ENCODE measurements around the gene GAPDHS.

GAPDHS gene

DNA sequence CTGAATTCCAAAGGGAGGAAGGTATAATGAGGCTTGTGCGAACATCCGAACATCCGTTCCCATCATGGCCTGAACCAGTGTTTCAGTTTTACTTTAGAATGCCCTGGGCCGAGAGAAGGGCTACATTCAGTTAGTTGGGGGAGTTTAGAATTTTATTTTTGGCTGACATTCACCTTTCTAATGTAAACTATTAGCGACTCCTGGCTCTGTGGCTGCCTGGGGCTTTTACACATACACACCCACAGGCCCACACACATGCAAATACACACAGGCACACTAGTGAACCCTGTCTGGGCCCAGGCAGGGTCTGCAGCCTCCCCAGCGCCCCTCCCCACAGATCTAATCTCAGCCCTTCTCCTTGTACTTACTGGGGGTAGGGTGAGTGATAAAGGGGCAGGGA is 6.1 kb downstream of the GAPDHS start:
- DNase-seq (ENCODE audit: low read depth in 1 of 2, low spot score in 1 of 2) = no peak

DNA sequence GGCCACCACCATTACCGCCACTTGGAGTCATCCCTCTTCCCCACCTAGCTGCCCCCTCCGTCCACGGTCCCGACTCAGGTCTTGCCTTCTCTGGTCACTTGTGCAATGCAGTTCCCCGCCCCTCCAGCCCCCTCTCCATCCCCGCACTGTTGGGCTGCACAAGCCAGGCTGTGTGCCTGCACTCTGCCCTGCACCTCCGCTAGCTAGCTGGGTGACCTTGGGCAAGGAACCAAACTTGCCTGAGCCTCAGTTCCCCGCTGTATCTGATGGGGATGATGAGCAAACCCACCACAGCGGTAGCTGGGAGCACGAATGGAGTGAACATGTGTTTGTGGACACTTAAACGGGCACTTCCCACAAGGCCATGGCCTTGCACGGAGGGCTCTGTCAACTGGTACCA is 6.6 kb downstream of the GAPDHS start:
- no peak for DNase-seq (ENCODE audit: low read depth in 1 of 2, low spot score in 1 of 2)

DNA sequence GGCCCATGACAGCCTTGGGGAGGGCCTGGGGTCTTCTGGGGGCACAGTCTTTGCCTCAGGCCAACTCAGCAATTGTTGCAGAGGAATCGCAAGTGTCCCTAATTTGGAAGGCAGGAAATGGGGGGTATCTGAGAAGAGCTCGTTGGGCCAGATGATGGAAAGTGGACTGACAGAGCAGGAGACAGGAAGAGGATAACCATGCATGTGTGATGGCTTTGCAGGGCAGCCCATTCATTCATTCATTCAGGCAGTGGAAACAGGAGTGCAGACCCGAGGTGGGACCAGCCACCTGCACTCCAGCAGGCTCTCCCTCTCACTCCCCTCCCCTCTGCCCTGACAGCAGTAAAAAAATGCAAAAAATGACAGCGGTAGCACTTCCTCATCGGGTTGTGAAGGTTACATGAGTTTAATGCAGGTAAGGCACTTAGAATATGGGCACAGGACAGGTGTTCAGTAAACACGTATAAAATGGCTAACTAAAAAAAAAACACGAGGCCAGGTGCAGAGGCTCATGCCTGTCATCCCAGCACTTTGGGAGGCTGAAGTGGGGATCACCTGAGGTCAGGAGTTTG is 7.2 kb downstream of the GAPDHS start:
- DNase-seq (ENCODE audit: low read depth in 1 of 2, low spot score in 1 of 2) = no peak

DNA sequence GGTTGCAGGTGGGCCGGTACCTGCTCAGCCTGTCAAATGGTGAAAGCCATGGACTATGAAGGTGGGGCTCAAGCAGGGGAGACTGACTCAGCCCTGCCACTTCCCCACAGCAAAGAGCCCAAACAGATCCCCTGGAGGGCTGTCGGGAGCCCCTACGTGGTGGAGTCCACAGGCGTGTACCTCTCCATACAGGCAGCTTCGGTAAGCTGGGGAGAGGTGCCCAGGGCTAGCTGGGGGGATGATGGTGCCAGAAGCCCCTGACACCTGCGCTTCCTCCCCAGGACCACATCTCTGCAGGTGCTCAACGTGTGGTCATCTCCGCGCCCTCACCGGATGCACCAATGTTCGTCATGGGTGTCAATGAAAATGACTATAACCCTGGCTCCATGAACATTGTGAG is 9.0 kb downstream of the GAPDHS start:
- no peak for DNase-seq (ENCODE audit: low read depth in 1 of 2, low spot score in 1 of 2)

DNA sequence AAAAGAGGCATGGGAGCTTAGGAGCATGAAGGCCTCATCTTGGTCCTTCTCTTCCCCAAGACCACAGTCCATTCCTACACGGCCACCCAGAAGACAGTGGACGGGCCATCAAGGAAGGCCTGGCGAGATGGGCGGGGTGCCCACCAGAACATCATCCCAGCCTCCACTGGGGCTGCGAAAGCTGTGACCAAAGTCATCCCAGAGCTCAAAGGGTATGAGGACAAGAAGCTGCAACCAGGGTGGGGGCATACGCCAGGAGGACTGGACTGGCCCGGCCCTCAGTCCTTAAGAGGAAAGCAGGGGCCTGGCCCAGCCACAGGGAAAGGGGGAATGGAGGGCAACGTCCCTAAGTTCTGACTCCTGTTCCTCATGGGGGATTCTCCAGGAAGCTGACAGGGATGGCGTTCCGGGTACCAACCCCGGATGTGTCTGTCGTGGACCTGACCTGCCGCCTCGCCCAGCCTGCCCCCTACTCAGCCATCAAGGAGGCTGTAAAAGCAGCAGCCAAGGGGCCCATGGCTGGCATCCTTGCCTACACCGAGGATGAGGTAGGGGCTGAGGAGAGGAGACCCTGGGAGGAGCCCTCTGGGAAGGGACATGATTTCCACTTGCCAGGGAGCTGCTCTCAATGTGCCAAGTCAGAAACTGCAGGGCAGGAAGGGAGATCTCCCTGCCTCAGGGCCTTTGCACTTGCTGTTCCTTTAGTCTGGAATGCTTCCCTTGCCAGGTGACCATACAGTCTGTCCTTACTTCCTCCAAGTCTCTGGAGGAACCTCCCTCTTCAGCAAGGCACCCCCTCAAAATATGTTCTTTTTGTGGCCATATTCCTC is 10.2 kb downstream of the GAPDHS start:
- no peak for DNase-seq (ENCODE audit: low read depth in 1 of 2, low spot score in 1 of 2)

DNA sequence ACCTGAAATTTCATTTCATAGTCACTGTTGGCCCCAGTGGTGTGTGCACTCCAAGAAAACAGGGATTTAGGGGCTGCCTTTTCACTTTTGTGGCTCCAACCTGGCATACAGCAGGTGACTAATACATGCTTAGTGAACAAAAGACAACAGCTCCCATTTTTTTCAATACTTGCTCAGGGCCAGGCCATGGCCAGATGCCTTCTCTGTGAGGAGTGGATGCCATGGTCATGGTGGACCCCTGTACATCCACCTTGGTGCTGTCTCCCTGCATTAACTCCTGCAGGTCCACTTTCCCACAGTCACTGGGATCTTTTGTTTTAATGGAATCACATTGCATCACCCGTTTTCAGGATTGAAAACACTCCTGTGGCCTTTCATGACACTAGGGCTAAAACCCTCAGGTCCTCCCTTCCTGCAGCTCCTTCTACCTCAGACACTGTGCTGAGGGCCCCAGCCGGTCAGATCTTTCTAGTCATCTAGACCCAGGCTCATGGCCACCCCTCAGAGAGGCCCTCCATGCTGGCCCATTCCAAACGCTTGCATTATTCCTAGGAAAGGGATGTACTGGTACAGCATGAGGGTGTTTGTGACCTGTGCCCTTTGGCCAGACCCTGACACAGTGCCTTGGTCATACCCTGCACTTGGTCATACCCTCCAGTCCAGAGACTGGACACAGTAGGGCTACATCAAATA is 11.0 kb downstream of the GAPDHS start:
- no peak for DNase-seq (ENCODE audit: low read depth in 1 of 2, low spot score in 1 of 2)

DNA sequence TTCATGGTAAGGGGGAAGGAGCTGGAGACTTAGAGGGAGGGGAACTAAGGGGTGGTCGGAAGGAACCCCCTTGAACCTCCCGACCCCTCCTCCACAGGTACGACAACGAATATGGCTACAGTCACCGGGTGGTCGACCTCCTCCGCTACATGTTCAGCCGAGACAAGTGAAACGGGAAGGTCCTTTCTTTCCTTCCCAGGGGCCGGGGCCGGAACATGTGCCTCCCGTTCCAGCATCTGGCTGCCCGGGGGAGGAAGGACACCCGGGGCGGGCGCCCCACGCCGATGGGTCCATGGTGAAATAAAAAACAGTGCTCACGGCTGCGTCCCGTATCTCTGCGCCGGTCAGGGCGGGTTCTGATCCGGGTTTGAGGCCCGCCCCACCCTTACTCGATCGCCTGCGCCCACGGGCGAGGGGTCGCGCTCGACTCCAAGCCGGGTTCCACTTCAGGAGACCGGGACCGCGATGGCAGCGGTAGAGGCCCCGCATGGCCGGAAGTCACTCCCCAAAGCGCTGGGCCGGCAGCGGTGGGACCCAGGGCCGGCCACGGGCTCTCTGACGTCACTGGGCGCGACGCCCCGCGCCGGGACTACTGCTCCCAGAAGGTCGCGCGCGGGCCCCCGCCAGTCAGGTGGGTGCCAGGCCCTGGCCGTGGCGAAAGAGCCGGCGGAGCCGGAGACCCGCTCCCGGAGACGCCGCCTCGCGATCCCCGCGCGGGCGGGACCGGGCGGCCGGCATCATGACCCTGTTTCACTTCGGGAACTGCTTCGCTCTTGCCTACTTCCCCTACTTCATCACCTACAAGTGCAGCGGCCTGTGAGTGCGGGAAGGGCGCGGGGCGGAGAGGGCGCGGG is 12.0 kb downstream of the GAPDHS start, which contains the start of gene TMEM147:
Gene TMEM147, plus strand, starts transcription at position 626 of the 854 bp plus-strand sequence. Its CDS starts 114 bp downstream, at position 740.
- DNase-seq (ENCODE audit: low read depth in 1 of 2, low spot score in 1 of 2) = peak; percentile 72 to 73

DNA sequence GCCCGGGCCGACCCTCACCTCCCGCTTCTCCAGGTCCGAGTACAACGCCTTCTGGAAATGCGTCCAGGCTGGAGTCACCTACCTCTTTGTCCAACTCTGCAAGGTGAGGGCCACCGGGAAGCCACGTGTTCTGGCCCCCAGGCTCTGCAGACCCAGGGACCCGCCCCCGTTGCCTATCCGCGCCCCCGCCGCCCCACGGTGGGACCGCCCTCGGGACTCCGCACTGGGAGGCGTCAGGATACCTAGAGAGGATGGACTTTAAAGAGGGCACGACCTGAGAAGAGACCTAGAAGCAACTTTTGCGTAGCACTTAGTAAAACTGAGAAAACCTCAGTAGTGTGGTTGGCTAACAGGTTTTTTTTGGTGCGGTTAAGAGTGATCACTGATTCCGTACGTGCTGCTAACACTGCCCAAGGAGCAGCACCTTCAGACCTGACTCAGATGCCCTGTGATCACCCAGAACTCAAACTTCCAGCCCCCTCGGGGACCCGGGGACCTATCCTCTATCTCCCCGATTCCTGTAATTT is 12.7 kb downstream of the GAPDHS start:
- peak; percentile 40 to 59 for DNase-seq (ENCODE audit: low read depth in 1 of 2, low spot score in 1 of 2)

DNA sequence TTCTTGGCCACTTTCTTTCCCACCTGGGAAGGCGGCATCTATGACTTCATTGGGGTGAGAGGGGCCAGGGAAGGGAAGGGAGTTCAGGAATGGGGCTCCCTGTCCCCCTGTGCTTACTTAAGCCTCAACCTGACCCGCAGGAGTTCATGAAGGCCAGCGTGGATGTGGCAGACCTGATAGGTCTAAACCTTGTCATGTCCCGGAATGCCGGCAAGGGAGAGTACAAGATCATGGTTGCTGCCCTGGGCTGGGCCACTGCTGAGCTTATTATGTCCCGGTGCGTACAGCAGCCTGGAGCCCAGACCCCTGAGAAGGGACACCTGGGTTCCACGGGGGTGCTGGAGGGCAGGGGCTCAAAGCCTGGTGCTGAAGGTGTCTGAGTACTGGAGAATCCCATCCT is 13.3 kb downstream of the GAPDHS start:
- no peak for DNase-seq (ENCODE audit: low read depth in 1 of 2, low spot score in 1 of 2)

DNA sequence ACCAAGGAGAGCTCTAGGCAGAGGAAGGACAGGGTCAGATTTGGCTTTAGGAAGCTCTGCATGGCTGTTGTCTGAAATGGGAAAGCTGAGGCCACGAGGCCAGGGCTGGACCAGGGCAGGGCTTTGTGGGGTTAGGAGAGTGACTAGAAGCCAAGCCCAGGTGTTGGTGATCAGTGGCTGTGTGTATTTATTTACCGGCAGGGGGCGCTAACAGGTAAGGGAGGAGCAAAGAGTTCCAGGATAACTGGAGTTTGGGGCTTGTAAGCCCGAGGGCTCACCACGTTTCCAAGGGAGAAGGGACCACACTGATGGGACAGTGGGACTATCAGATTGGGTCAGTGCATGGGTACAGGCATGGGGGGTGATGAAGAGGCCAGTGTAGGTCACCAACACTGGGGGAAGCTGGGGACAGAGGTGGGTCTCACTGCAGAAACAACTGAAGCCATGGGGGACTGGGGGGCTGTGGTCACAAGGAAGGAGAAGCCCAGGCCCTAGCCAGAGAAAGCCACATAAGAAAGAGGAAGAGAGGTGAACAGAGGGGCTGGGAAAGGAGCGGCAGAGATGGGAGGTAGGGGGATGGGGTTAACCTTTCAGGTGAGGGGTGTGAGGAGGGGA is 16.0 kb downstream of the GAPDHS start:
- peak; percentile 26 to 57 for DNase-seq (ENCODE audit: low read depth in 1 of 2, low spot score in 1 of 2)

DNA sequence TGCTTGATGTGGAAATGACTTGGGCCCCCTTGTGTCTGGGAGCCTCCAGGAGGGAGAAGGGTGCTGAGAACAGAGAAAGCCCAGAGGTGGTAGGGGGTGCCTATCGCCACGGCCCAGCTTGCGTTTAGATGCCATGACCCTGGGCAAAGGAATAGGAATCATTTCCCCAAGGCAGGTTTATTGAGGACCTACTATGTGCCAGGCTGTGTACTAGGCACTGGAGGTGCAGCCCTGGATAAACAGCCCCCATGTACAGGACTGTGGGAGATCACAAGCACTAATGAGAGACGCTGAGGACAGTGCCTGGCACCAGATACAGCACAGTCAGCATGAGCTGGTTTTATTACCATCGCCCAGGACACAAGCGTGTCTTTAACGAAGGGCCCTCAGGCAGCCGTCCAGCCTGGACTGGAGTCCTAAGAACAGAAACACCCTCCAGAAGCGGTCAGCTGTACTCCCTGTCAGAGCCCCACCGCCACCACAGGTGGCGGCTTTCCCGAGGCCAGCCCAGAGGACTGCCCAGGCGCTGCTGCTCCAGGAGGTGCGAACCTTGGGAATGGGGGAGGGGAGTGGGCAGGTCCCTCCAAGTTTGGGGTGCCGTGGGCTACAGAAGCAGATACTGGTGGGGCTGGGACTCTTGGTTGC is 16.7 kb downstream of the GAPDHS start:
- no peak for DNase-seq (ENCODE audit: low read depth in 1 of 2, low spot score in 1 of 2)

DNA sequence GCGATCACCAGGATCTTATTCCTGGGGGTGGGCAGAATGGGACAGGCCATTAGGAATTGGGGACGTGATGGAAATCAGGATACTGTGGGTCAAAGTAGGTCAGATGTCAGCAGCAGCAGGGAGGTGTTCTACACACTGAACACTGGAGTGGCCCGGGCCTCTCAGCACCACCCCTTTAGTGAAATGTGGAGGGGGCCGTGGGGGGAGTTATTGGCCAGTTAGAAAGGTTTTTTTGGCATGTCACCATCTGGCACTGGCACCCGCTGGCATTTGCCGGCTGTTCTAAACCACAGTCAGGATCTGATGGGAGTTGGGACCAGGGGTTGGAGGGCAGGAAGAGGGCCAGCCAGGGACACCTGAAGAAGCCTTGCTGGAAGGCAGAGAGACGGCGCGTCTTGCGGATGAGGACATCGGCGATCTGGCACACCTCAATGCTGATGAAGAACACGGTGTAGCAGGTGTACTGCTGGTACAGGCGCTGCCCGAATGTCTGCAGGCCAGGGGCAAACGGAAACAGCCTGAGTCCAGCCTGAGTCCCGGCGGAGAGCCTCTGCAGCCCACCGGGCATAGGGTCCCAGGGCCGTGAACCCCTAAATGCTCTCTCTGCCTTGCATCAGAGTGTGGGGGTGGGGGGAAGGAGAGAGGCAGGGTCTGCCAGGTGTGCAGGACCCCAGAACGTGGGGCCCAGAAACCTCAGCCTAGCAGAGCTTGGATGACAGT is 18.0 kb downstream of the GAPDHS start:
- no peak for DNase-seq (ENCODE audit: low read depth in 1 of 2, low spot score in 1 of 2)

DNA sequence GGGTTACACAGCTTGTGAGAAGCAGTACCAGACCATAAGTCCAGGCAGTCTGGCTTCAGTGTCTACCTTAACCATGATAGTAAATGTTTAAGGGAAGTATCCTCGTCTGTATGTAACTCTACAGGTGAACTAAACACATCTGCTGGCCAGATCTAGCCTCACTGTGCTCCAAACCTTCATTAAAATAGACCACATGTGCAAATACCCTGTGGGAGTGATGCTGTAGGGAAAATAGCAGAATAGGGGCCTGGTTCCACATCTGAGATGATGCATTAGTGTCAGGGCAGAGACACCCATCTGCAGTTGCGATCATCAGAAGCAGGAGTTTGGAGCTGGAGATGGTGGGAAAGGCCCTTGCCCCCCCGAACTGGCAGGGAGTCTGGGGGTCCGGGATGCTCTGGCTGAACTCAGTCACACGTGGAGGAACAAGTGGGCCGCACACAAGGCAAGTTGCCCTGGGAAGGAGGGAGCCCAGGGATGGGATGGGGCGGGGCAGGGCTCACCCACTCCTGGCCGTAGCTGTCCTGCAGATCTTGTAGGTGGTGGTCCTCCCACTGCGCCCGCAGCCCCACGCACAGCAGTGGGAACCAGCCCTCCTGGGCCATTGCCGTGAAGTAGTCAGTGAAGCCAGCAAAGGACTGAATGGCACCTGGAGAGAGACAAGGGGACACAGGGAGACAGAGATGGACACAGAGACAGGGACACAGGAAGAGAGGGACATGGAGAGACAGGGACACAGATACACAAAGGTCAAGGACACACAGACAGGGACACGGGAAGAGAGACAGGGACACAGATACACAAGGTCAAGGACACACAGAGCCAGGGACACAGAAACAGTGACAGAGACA is 19.5 kb downstream of the GAPDHS start:
- no peak for DNase-seq (ENCODE audit: low read depth in 1 of 2, low spot score in 1 of 2)

DNA sequence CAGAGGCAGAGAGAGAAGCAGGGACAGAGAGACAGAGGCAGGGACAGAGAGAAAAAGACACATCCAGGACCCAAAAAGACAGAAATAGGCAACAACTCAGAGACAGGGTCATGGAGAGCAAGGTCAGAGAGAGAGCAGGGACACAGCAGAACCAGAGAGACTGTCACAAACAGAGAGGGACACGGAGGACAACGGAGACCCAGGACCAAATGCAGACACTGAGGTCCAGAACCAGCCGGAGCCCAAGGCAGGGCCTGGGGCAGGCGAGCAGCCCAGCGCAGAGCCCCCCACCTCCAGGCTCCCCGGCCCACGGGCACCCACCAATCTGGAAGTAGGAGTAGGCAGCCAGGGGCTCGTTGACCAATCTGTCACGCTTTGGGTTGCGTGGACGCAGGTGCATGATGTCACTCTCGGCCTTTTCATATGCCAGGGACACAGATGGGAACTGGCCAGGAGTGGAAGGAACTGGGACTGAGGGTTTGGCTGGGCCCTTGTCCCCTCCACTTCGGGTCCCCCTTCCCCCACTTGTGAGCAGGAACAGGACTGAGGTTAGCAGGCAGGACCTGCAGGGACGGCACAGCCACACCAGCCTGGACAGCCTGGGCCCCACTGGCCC is 20.2 kb downstream of the GAPDHS start:
- no peak for DNase-seq (ENCODE audit: low read depth in 1 of 2, low spot score in 1 of 2)

DNA sequence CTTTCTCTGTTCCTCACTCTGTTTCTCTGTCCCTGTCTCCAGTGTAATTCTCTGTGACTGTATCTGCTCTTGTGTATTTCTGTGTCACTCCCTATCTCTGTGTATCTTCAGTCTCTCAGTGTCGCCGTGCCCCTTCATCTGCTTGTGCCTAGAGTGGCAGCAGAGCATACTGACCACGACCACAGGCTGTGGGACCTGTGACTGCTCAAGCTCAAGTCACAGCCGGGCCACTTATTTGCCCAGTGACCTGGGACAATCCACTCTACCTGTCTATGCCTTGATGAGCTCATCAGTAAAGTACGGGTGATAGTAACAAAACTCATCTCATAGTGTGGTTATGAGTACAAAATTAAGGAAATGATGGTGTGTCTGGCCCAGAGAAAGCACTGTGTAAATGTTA is 20.8 kb downstream of the GAPDHS start:
- no peak for DNase-seq (ENCODE audit: low read depth in 1 of 2, low spot score in 1 of 2)

DNA sequence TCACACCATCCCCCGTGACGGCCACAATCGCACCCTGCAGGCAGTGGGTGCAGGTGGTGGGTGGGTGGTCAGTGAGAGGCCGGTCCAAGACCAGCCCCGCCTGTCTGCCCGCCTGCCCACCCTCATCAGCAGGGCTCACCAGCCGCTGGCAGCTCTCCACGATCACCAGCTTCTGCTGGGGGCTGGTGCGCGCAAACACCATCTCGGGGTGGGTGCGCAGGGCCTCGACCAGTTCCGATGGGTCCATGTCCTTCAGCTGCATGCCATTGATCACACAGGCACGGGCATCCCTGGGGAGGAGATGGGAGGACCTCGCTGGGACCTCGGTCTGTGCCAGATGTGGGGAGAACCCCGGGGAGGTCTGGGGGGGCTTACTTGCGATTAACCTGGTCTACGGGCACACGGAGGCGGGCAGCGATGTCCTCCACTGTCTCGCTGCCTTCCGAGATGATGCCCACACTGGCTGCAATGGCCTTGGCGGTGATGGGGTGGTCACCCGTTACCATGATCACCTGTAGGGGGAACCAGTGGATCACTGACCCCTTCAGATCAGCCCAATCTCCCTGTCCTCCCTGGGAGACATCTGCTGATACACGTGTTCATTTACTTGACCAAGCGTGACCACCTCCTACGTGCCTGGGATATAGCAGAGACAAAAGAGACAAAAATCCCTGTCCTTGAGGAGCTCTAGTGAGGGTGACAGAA is 22.2 kb downstream of the GAPDHS start:
- DNase-seq (ENCODE audit: low read depth in 1 of 2, low spot score in 1 of 2) = no peak

DNA sequence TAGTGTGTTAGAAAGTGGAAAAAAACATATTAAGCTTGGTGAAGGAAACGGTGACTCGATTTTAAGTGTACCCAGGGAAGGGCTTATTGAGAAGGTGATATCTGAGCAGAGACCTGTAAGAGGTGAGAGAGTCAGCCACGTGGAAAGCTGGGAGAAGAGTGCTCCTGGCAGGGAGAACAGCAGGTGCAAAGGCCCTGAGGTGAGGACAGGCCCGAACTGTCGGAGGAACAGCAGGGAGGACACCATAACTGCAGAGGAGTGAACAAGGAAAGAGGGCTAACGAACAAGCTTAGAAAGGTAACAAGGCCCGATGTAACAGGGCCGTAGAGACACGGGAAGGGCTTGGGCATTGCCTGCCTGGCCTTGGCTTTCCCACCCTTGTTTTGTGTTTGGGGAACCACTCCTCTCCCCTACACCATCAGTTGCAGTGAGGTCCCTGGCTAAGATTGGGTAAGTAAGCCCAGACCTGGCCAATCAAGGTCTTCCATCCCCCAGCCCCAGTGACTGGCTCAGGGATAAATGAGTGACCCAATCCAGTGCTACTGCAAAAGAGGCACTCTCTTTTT is 22.9 kb downstream of the GAPDHS start:
- DNase-seq (ENCODE audit: low read depth in 1 of 2, low spot score in 1 of 2) = no peak
